Hepatocyte (in vitro differentiated cells): ENCODE measurements around the gene NPAS2.

Experiments used
- EZH2 ChIP-seq: fragments of 200-600 bp; sonication (generic); IDR thresholded peaks from 2 replicates; pipeline ENCODE4 v1.6.1; 2016; ENCODE audit warnings: antibody characterized with exemption, mild to moderate bottlenecking, borderline replicate concordance
- EZH2phosphoT487 ChIP-seq: fragments of 200-600 bp; sonication (generic); IDR thresholded peaks from one replicate; pipeline ENCODE4 v1.6.1; 2018; ENCODE audit warnings: antibody characterized with exemption, mild to moderate bottlenecking, low read depth, moderate library complexity; ENCODE audit not compliant: unreplicated experiment, severe bottlenecking
- TF ChIP-seq, protein P1 (sequence below): fragments of 200-600 bp; sonication (generic); IDR thresholded peaks from 2 replicates; pipeline ENCODE4 v1.5.1; 2016; ENCODE audit warnings: antibody characterized with exemption, mild to moderate bottlenecking; ENCODE audit not compliant: poor library complexity

- TF ChIP-seq, protein P1, sequence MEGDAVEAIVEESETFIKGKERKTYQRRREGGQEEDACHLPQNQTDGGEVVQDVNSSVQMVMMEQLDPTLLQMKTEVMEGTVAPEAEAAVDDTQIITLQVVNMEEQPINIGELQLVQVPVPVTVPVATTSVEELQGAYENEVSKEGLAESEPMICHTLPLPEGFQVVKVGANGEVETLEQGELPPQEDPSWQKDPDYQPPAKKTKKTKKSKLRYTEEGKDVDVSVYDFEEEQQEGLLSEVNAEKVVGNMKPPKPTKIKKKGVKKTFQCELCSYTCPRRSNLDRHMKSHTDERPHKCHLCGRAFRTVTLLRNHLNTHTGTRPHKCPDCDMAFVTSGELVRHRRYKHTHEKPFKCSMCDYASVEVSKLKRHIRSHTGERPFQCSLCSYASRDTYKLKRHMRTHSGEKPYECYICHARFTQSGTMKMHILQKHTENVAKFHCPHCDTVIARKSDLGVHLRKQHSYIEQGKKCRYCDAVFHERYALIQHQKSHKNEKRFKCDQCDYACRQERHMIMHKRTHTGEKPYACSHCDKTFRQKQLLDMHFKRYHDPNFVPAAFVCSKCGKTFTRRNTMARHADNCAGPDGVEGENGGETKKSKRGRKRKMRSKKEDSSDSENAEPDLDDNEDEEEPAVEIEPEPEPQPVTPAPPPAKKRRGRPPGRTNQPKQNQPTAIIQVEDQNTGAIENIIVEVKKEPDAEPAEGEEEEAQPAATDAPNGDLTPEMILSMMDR: no peak
- TF ChIP-seq EZH2: no peak
- TF ChIP-seq EZH2phosphoT487: no peak
Observed at GRCh38 chr2:100808582-100808981, 11.4 kb upstream of the NPAS2 start.
